Gastrocnemius medialis (tissue), 4 donors: Measurements from ENCODE around the gene GJB3. TPM values are rescaled to one million over a fixed set of nuclear protein-coding genes. Genes with fewer than 3 reads are reported as not detected.

Source experiments
- ATAC-seq, 2 donors: fragments of 150-250 bp; one replicate each; pipeline ENCODE4 v1.9.1; 2016
- DNase-seq, 2 donors: peaks; one replicate each; pipeline ENCODE4 v3.0.0-alpha.2; 2019
- H3K27ac ChIP-seq, 4 donors: fragments of 200-600 bp; sonication (generic); 1 replicate in 1 of 4; 2 replicates in 3 of 4; pipeline ENCODE4 v1.5.1; 2016 to 2018; ENCODE audit warnings: mild to moderate bottlenecking in 2 of 4, moderate library complexity in 1 of 4
- H3K27me3 ChIP-seq, 3 donors: fragments of 200-600 bp; sonication (generic) in 2 of 3; 1 replicate in 1 of 3; 2 replicates in 2 of 3; pipeline versions ENCODE4 v1.5.1 to v1.6.0; 2016 to 2019; ENCODE audit warnings: mild to moderate bottlenecking in 1 of 3, moderate library complexity in 1 of 3
- H3K36me3 ChIP-seq, 2 donors: fragments of 200-600 bp; sonication (generic) in 1 of 2; one replicate each; pipeline ENCODE4 v1.5.1; 2017 to 2018
- H3K4me1 ChIP-seq, 2 donors: fragments of 200-600 bp; sonication (generic) in 1 of 2; one replicate each; pipeline ENCODE4 v1.5.1; 2016 to 2017; ENCODE audit warnings: mild to moderate bottlenecking in 2 of 2
- H3K4me3 ChIP-seq, 4 donors: fragments of 200-600 bp; sonication (generic) in 3 of 4; 1 replicate in 1 of 4; 2 replicates in 3 of 4; pipeline ENCODE4 v1.5.1; 2016 to 2019; ENCODE audit warnings: mild to moderate bottlenecking in 2 of 4
- H3K9me3 ChIP-seq, 3 donors: fragments of 200-600 bp; sonication (generic) in 2 of 3; 1 replicate in 1 of 3; 2 replicates in 2 of 3; pipeline ENCODE4 v1.5.1; 2016 to 2019
- CTCF ChIP-seq, 5 experiments: fragments of 450-650 bp in 3 of 5; fragments of 200-600 bp in 2 of 5; sonication (generic) in 2 of 5; IDR thresholded peaks in 4 of 5; conservative IDR thresholded peaks in 1 of 5; 1 replicate in 4 of 5; 2 replicates in 1 of 5; pipeline ENCODE4 v1.5.1; 2016 to 2019; ENCODE audit warnings: antibody characterized with exemption in 5 of 5, mild to moderate bottlenecking in 3 of 5, moderate library complexity in 3 of 5
- POLR2A ChIP-seq, 2 donors: fragments of 450-650 bp; IDR thresholded peaks; one replicate each; pipeline ENCODE4 v1.6.1; 2017; ENCODE audit warnings: antibody characterized with exemption in 2 of 2, mild to moderate bottlenecking in 2 of 2, moderate library complexity in 2 of 2
- in situ Hi-C, 4 donors: fragments of 200-750 bp; cut with MboI; loops; one replicate each; pipeline versions ENCODE4 v1.15.0 to v1.8.0; 2017; ENCODE audit warnings: low sequenced_read_pairs in 4 of 4
- intact Hi-C: fragments of 100-400 bp; cut with DNase I; formaldehyde crosslinking; loops from one replicate; pipeline ENCODE4 v1.15.1; 2023; ENCODE audit warnings: low total_unique reads
- total RNA-seq, 4 donors: library from RNA; depleted of rRNA; stranded (reverse); fragments of >200 nt; gene quantifications; one replicate each; pipeline versions ENCODE4 v1.1.0 to v1.2.3, GENCODE V29; 2016

The GJB3 gene
- total RNA-seq, 4 donors from 2014 or later, result not detected

- H3K4me1 ChIP-seq, result peaks cover 0 to 3% of the 10 kb centered on the region in 2 donors
- H3K27ac ChIP-seq, result peak overlapping the region in 2 of 4 donors; percentile 2 to 34
- H3K4me3 ChIP-seq, result no peak overlapping the region
- no peaks in the 10 kb centered on the region for H3K9me3 ChIP-seq
- no peak for ATAC-seq
- no peak for DNase-seq
- in situ Hi-C loops (no loop called here), intact Hi-C loops (no loop called here)
- no peaks in the 10 kb centered on the region for H3K27me3 ChIP-seq
- TF ChIP-seq POLR2A (IDR thresholded peaks at IDR 0.05) (no peak), CTCF (IDR thresholded peaks at IDR 0.05 in 4 of 5, conservative IDR thresholded peaks at IDR 0.05 in 1 of 5) (no peak)
- H3K36me3 ChIP-seq, result no peaks in the 10 kb centered on the region
Observed at GRCh38 chr1:34831721-34832246, 50.8 kb downstream of the GJB3 start.

GRCh38 chr1:34833711-34834110, 52.7 kb downstream of the GJB3 start:
- H3K4me3 ChIP-seq, result no peak overlapping the region
- no peak for TF ChIP-seq CTCF (IDR thresholded peaks at IDR 0.05 in 4 of 5, conservative IDR thresholded peaks at IDR 0.05 in 1 of 5)
- no peaks in the 10 kb centered on the region for H3K27me3 ChIP-seq
- peak overlapping the region in 1 of 4 donors; percentile 27 for H3K27ac ChIP-seq
- intact Hi-C loops (no loop called here), in situ Hi-C loops (no loop called here)
- H3K36me3 ChIP-seq, result no peaks in the 10 kb centered on the region
- DNase-seq (no peak), ATAC-seq (no peak)
- peaks cover 6 to 14% of the 10 kb centered on the region in 2 donors for H3K4me1 ChIP-seq
- no peaks in the 10 kb centered on the region for H3K9me3 ChIP-seq

Other genes starting within 250 kb of the GJB3 start
- gene GJB5, start 26.2 kb upstream of the GJB3 start, total RNA-seq, result not detected
- gene GJB4, start 21.5 kb upstream of the GJB3 start, total RNA-seq, result not detected
- 10 to 100 TPM; 14.4 to 41.4 (median 27.7) TPM for gene GJA4, start 11.8 kb downstream of the GJB3 start, total RNA-seq
- gene SMIM12, start 78.5 kb downstream of the GJB3 start, total RNA-seq, result 10 to 100 TPM; 24.2 to 40.8 (median 35.6) TPM
- under 1 TPM in 1 of 4 donors, not detected in 3; 0.15 TPM for gene DLGAP3, start 148.4 kb downstream of the GJB3 start, total RNA-seq
- gene TMEM35B, start 204.1 kb downstream of the GJB3 start, total RNA-seq, result 10 to 100 TPM in 1 of 4 donors, 1 to 10 TPM in 3; 4.7 to 10.9 (median 7.1) TPM